HEK293T (cell line): ENCODE data around the gene SMIM10.
"Not testable (repeated sequence)": the region's sequence is repeated elsewhere in the genome, so short reads cannot be mapped to it uniquely, and the experiment has no call there.

Experiments used
- BHLHE40 ChIP-seq: fragments of 450-650 bp; IDR thresholded peaks from 2 replicates; pipeline ENCODE4 v1.6.1; 2016; ENCODE audit warnings: mild to moderate bottlenecking, moderate library complexity, borderline replicate concordance
- CTBP1 ChIP-seq: fragments of 450-650 bp; IDR thresholded peaks from 2 replicates; pipeline ENCODE4 v1.6.1; 2016; ENCODE audit warnings: borderline replicate concordance
- ELF4 ChIP-seq: fragments of 450-650 bp; IDR thresholded peaks from 2 replicates; pipeline ENCODE4 v1.6.1; 2017; ENCODE audit warnings: antibody characterized with exemption
- FOXA1 ChIP-seq: fragments of 450-650 bp; IDR thresholded peaks from 2 replicates; pipeline ENCODE4 v1.6.1; 2016; ENCODE audit warnings: mild to moderate bottlenecking
- FOXK2 ChIP-seq: fragments of 450-650 bp; IDR thresholded peaks from 2 replicates; pipeline ENCODE4 v1.6.1; 2016; ENCODE audit warnings: mild to moderate bottlenecking
- FOXM1 ChIP-seq: fragments of 450-650 bp; IDR thresholded peaks from 2 replicates; pipeline ENCODE4 v1.6.1; 2017; ENCODE audit warnings: mild to moderate bottlenecking, borderline replicate concordance
- HDGF ChIP-seq: fragments of 450-650 bp; IDR thresholded peaks from 2 replicates; pipeline ENCODE4 v1.6.1; 2017; ENCODE audit warnings: antibody characterized with exemption, borderline replicate concordance
- LEF1 ChIP-seq: fragments of 450-650 bp; IDR thresholded peaks from 2 replicates; pipeline ENCODE4 v1.6.1; 2017; ENCODE audit warnings: mild to moderate bottlenecking, borderline replicate concordance
- NFRKB ChIP-seq: fragments of 450-650 bp; IDR thresholded peaks from 2 replicates; pipeline ENCODE4 v1.6.1; 2016; ENCODE audit warnings: mild to moderate bottlenecking, moderate library complexity
- PKNOX1 ChIP-seq: fragments of 450-650 bp; IDR thresholded peaks from 2 replicates; pipeline ENCODE4 v1.6.1; 2016
- SP1 ChIP-seq: fragments of 450-650 bp; IDR thresholded peaks from 2 replicates; pipeline ENCODE4 v1.6.1; 2017
- SUZ12 ChIP-seq: fragments of 450-650 bp; IDR thresholded peaks from 2 replicates; pipeline ENCODE4 v1.6.1; 2016; ENCODE audit warnings: mild to moderate bottlenecking
- TARDBP ChIP-seq: fragments of 450-650 bp; IDR thresholded peaks from 2 replicates; pipeline ENCODE4 v1.6.1; 2016
- ZNF384 ChIP-seq: fragments of 450-650 bp; IDR thresholded peaks from 2 replicates; pipeline ENCODE4 v1.6.1; 2016

- not testable (repeated sequence) for TF ChIP-seq FOXK2, FOXA1, ZNF384, SUZ12, HDGF, SP1, LEF1, TARDBP, ELF4, BHLHE40, PKNOX1, FOXM1, CTBP1, NFRKB
Observed at GRCh38 chrX:135030207-135030963, 39.6 kb downstream of the SMIM10 start.
